Measurements from ENCODE around the gene MAG.

Gene MAG

DNA sequence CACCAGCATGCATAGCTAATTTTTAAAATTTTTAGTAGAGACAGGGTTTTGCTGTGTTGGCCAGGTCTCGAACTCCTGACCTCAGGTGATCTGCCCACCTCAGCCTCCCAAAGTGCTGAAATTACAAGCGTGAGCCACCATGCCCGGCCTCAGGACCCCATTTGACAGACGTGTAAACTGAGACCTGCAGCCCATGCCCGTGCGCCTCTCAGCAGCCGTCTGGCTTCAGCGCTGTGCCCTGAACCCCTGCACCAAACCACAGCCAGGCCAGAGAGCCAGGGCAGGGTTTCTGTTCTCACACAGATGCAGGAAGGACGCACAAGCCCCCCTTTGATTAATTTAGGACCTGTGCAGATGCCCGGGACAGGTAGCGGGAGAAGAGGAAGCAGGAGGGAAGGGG lies 48.5 kb downstream of the MAG start:
- no peaks in the 10 kb centered on the region for H3K9me3 ChIP-seq (ENCODE audit: low read length)
- no peak overlapping the region for H3K4me3 ChIP-seq (ENCODE audit: low read depth, low read length, poor library complexity, severe bottlenecking)
- no peaks in the 10 kb centered on the region for H3K79me2 ChIP-seq (ENCODE audit: insufficient read depth, low read length)
- no peaks in the 10 kb centered on the region for H3K9me2 ChIP-seq (ENCODE audit: low read depth, low read length)
- no peaks in the 10 kb centered on the region for H3F3A ChIP-seq (ENCODE audit: insufficient read depth, low read length)
- H2AFZ ChIP-seq (ENCODE audit: low read length), result no peak overlapping the region
- no peak overlapping the region for H3K4me2 ChIP-seq (ENCODE audit: low read length)
- H3K27me3 ChIP-seq (ENCODE audit: insufficient read depth, low read length), result no peaks in the 10 kb centered on the region
- TF ChIP-seq EZH2 (IDR thresholded peaks at IDR 0.05; ENCODE audit: borderline replicate concordance, low read length), result no peak
- TF ChIP-seq, protein P1, sequence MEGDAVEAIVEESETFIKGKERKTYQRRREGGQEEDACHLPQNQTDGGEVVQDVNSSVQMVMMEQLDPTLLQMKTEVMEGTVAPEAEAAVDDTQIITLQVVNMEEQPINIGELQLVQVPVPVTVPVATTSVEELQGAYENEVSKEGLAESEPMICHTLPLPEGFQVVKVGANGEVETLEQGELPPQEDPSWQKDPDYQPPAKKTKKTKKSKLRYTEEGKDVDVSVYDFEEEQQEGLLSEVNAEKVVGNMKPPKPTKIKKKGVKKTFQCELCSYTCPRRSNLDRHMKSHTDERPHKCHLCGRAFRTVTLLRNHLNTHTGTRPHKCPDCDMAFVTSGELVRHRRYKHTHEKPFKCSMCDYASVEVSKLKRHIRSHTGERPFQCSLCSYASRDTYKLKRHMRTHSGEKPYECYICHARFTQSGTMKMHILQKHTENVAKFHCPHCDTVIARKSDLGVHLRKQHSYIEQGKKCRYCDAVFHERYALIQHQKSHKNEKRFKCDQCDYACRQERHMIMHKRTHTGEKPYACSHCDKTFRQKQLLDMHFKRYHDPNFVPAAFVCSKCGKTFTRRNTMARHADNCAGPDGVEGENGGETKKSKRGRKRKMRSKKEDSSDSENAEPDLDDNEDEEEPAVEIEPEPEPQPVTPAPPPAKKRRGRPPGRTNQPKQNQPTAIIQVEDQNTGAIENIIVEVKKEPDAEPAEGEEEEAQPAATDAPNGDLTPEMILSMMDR (IDR thresholded peaks at IDR 0.05; ENCODE audit: low read length), result no peak
- no peak overlapping the region for H3K9ac ChIP-seq (ENCODE audit: low read length)
- peaks cover 93% of the 10 kb centered on the region for H3K36me3 ChIP-seq (ENCODE audit: insufficient read depth, low read length)
- no peaks in the 10 kb centered on the region for H4K20me1 ChIP-seq (ENCODE audit: insufficient read depth, low read length)
- peaks cover 39% of the 10 kb centered on the region for H3K4me1 ChIP-seq (ENCODE audit: insufficient read depth, low read length, severe bottlenecking)
- no peak overlapping the region for H3K27ac ChIP-seq (ENCODE audit: low read depth, low read length, poor library complexity, severe bottlenecking)

DNA sequence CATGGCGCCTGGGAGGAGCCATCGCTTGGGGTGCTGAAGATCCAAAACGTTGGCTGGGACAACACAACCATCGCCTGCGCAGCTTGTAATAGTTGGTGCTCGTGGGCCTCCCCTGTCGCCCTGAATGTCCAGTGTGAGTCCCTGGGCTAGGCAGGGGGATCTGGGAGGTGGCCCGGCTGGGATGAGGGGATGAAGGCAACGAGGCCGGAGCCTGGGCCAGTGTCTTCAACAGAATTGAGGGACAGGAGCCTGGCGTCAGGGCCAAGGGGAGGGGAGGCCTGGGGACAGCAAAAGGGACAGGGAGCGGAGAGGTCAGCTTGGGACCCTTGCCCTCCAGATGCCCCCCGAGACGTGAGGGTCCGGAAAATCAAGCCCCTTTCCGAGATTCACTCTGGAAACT lies 49.0 kb downstream of the MAG start:
- no peak overlapping the region for H2AFZ ChIP-seq (ENCODE audit: low read length)
- no peaks in the 10 kb centered on the region for H4K20me1 ChIP-seq (ENCODE audit: insufficient read depth, low read length)
- H3K9me2 ChIP-seq (ENCODE audit: low read depth, low read length), result no peaks in the 10 kb centered on the region
- no peak overlapping the region for H3K4me2 ChIP-seq (ENCODE audit: low read length)
- H3K79me2 ChIP-seq (ENCODE audit: insufficient read depth, low read length), result no peaks in the 10 kb centered on the region
- no peak overlapping the region for H3K4me3 ChIP-seq (ENCODE audit: low read depth, low read length, poor library complexity, severe bottlenecking)
- peaks cover 42% of the 10 kb centered on the region for H3K4me1 ChIP-seq (ENCODE audit: insufficient read depth, low read length, severe bottlenecking)
- H3K36me3 ChIP-seq (ENCODE audit: insufficient read depth, low read length), result peaks cover 93% of the 10 kb centered on the region
- H3F3A ChIP-seq (ENCODE audit: insufficient read depth, low read length), result no peaks in the 10 kb centered on the region
- H3K9me3 ChIP-seq (ENCODE audit: low read length), result no peaks in the 10 kb centered on the region
- H3K27ac ChIP-seq (ENCODE audit: low read depth, low read length, poor library complexity, severe bottlenecking), result no peak overlapping the region
- H3K27me3 ChIP-seq (ENCODE audit: insufficient read depth, low read length), result no peaks in the 10 kb centered on the region
- no peak for TF ChIP-seq EZH2 (IDR thresholded peaks at IDR 0.05; ENCODE audit: borderline replicate concordance, low read length)
- TF ChIP-seq, protein P1 (IDR thresholded peaks at IDR 0.05; ENCODE audit: low read length), result no peak
- no peak overlapping the region for H3K9ac ChIP-seq (ENCODE audit: low read length)

DNA sequence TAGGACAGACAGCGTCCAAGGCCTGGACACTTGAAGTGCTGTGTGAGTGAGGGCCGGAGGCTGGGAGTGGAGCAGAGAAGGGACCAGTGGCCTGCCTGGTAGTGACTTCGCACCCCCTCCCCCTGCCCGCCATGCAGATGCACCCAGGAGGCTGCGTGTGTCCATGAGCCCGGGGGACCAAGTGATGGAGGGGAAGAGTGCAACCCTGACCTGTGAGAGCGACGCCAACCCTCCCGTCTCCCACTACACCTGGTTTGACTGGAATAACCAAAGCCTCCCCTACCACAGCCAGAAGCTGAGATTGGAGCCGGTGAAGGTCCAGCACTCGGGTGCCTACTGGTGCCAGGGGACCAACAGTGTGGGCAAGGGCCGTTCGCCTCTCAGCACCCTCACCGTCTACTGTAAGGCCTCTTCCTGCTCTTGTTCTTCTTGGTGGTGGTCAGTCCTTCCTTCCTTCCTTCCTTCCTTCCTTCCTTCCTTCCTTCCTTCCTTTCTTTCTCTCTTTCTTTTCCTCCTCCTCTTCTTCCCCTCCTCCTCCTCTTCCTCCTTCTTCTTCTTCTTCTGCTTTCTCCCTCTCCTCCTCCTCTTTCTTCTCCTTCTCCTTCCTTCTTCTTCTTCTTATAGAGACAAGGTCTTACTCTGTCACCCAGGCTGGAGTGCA lies 49.7 kb downstream of the MAG start:
- no peaks in the 10 kb centered on the region for H3K79me2 ChIP-seq (ENCODE audit: insufficient read depth, low read length)
- H3K27ac ChIP-seq (ENCODE audit: low read depth, low read length, poor library complexity, severe bottlenecking), result no peak overlapping the region
- H3K4me1 ChIP-seq (ENCODE audit: insufficient read depth, low read length, severe bottlenecking), result peaks cover 42% of the 10 kb centered on the region

More for the DNA sequence above, 49.7 kb downstream of the MAG start:
- Histone ChIP-seq H3K36me3 (ENCODE audit: insufficient read depth, low read length) (peaks cover 93% of the 10 kb centered on the region), H3K27me3 (ENCODE audit: insufficient read depth, low read length) (no peaks in the 10 kb centered on the region), H3K9me2 (ENCODE audit: low read depth, low read length) (no peaks in the 10 kb centered on the region), H2AFZ (ENCODE audit: low read length) (no peak overlapping the region), H3K9ac (ENCODE audit: low read length) (no peak overlapping the region), H3K9me3 (ENCODE audit: low read length) (no peaks in the 10 kb centered on the region), H3F3A (ENCODE audit: insufficient read depth, low read length) (no peaks in the 10 kb centered on the region), H4K20me1 (ENCODE audit: insufficient read depth, low read length) (no peaks in the 10 kb centered on the region), H3K4me2 (ENCODE audit: low read length) (no peak overlapping the region), H3K4me3 (ENCODE audit: low read depth, low read length, poor library complexity, severe bottlenecking) (no peak overlapping the region)
- TF ChIP-seq, protein P1 (IDR thresholded peaks at IDR 0.05; ENCODE audit: low read length), result no peak
- TF ChIP-seq EZH2 (IDR thresholded peaks at IDR 0.05; ENCODE audit: borderline replicate concordance, low read length), result no peak

All from OCI-LY1 (cell line).